ENCODE data around the gene LCNL1.

LCNL1 gene

GRCh38 chr9:137023157-137023556 lies 40.4 kb downstream of the LCNL1 start:
- Histone ChIP-seq H3K4me3 (ENCODE audit: low read length) (no peak overlapping the region), H3K4me2 (ENCODE audit: low read length) (no peak overlapping the region), H3K9me2 (replicated peaks; ENCODE audit: control insufficient read depth, low read length) (no peaks in the 10 kb centered on the region), H3F3A (ENCODE audit: control insufficient read depth, insufficient read depth) (no peaks in the 10 kb centered on the region), H3K27ac (ENCODE audit: low read depth, low read length) (no peak overlapping the region), H3K27me3 (ENCODE audit: control insufficient read depth, low read length) (peaks cover 16% of the 10 kb centered on the region), H3K79me2 (ENCODE audit: control insufficient read depth, low read length) (no peaks in the 10 kb centered on the region), H3K4me1 (ENCODE audit: control insufficient read depth, low read length) (peaks cover 12% of the 10 kb centered on the region), H3K9me3 (ENCODE audit: control insufficient read depth, insufficient read depth, low read length) (no peaks in the 10 kb centered on the region), H3K36me3 (ENCODE audit: control insufficient read depth, low read length) (no peaks in the 10 kb centered on the region), H4K20me1 (ENCODE audit: control insufficient read depth, insufficient read depth, low read depth, low read length) (no peaks in the 10 kb centered on the region)
- TF ChIP-seq, protein P1, sequence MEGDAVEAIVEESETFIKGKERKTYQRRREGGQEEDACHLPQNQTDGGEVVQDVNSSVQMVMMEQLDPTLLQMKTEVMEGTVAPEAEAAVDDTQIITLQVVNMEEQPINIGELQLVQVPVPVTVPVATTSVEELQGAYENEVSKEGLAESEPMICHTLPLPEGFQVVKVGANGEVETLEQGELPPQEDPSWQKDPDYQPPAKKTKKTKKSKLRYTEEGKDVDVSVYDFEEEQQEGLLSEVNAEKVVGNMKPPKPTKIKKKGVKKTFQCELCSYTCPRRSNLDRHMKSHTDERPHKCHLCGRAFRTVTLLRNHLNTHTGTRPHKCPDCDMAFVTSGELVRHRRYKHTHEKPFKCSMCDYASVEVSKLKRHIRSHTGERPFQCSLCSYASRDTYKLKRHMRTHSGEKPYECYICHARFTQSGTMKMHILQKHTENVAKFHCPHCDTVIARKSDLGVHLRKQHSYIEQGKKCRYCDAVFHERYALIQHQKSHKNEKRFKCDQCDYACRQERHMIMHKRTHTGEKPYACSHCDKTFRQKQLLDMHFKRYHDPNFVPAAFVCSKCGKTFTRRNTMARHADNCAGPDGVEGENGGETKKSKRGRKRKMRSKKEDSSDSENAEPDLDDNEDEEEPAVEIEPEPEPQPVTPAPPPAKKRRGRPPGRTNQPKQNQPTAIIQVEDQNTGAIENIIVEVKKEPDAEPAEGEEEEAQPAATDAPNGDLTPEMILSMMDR (IDR thresholded peaks at IDR 0.05; ENCODE audit: low read depth, low read length, poor library complexity, severe bottlenecking), result no peak
- no peak for TF ChIP-seq EZH2phosphoT487 (IDR thresholded peaks at IDR 0.05; ENCODE audit: borderline replicate concordance, low read length)

DNA sequence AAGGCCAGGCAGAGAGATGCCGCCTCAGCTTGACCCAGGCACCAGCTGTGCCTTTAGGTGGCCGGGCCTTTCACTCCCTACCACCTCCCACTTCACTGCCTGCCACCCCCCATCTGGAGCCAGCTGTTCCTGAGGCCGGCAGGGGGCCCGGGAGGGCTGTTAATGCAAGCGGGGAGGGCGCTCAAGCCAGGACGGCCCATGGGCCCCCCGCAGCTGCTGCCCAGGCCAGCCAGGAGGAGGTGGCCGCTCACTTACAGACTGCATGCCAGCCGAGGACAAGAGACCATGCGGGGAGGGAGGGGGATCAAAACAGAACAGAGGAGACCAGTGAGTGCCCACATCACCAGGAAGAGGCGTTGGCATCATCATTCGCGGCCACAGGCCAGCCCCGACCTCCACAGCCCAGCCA lies 40.8 kb downstream of the LCNL1 start:
- Histone ChIP-seq H3K4me3 (ENCODE audit: low read length) (no peak overlapping the region), H3K4me1 (ENCODE audit: control insufficient read depth, low read length) (peaks cover 14% of the 10 kb centered on the region), H4K20me1 (ENCODE audit: control insufficient read depth, insufficient read depth, low read depth, low read length) (no peaks in the 10 kb centered on the region), H3K9me3 (ENCODE audit: control insufficient read depth, insufficient read depth, low read length) (no peaks in the 10 kb centered on the region), H3K4me2 (ENCODE audit: low read length) (no peak overlapping the region), H3K79me2 (ENCODE audit: control insufficient read depth, low read length) (no peaks in the 10 kb centered on the region), H3K36me3 (ENCODE audit: control insufficient read depth, low read length) (no peaks in the 10 kb centered on the region), H3F3A (ENCODE audit: control insufficient read depth, insufficient read depth) (no peaks in the 10 kb centered on the region), H3K27me3 (ENCODE audit: control insufficient read depth, low read length) (peaks cover 19% of the 10 kb centered on the region), H3K9me2 (replicated peaks; ENCODE audit: control insufficient read depth, low read length) (no peaks in the 10 kb centered on the region), H3K27ac (ENCODE audit: low read depth, low read length) (no peak overlapping the region)
- TF ChIP-seq, protein P1 (IDR thresholded peaks at IDR 0.05; ENCODE audit: low read depth, low read length, poor library complexity, severe bottlenecking), result no peak
- TF ChIP-seq EZH2phosphoT487 (IDR thresholded peaks at IDR 0.05; ENCODE audit: borderline replicate concordance, low read length), result no peak

GRCh38 chr9:137025517-137025966 lies 42.7 kb downstream of the LCNL1 start:
- TF ChIP-seq, protein P1 (IDR thresholded peaks at IDR 0.05; ENCODE audit: low read depth, low read length, poor library complexity, severe bottlenecking), result no peak
- TF ChIP-seq EZH2phosphoT487 (IDR thresholded peaks at IDR 0.05; ENCODE audit: borderline replicate concordance, low read length), result no peak
- Histone ChIP-seq H3K9me2 (replicated peaks; ENCODE audit: control insufficient read depth, low read length) (no peaks in the 10 kb centered on the region), H3K27me3 (ENCODE audit: control insufficient read depth, low read length) (peaks cover 34% of the 10 kb centered on the region), H3K36me3 (ENCODE audit: control insufficient read depth, low read length) (no peaks in the 10 kb centered on the region), H3K9me3 (ENCODE audit: control insufficient read depth, insufficient read depth, low read length) (no peaks in the 10 kb centered on the region), H3K4me2 (ENCODE audit: low read length) (peak overlapping the region; percentile 22; the same call in 1 of the 2 replicates), H3K4me1 (ENCODE audit: control insufficient read depth, low read length) (peaks cover 34% of the 10 kb centered on the region), H3K27ac (ENCODE audit: low read depth, low read length) (no peak overlapping the region), H4K20me1 (ENCODE audit: control insufficient read depth, insufficient read depth, low read depth, low read length) (no peaks in the 10 kb centered on the region), H3F3A (ENCODE audit: control insufficient read depth, insufficient read depth) (no peaks in the 10 kb centered on the region), H3K79me2 (ENCODE audit: control insufficient read depth, low read length) (no peaks in the 10 kb centered on the region), H3K4me3 (ENCODE audit: low read length) (no peak overlapping the region)

Data from DOHH2 (cell line).